ENCODE measurements around the gene SYNE1.

SYNE1 gene

GRCh38 chr6:152404936-152405595 is 232.1 kb downstream of the SYNE1 start:
- no peak for DNase-seq

GRCh38 chr6:152404086-152404857 is 232.9 kb downstream of the SYNE1 start:
- DNase-seq: no peak

- no peak for DNase-seq
Measured at GRCh38 chr6:152402791-152403190, 234.4 kb downstream of the SYNE1 start.

GRCh38 chr6:152401978-152402377 is 235.2 kb downstream of the SYNE1 start:
- no peak for DNase-seq

GRCh38 chr6:152399399-152399798 is 237.8 kb downstream of the SYNE1 start:
- no peak for DNase-seq

GRCh38 chr6:152398993-152399392 is 238.2 kb downstream of the SYNE1 start:
- DNase-seq: no peak

GRCh38 chr6:152398316-152398715 is 238.8 kb downstream of the SYNE1 start:
- no peak for DNase-seq

GRCh38 chr6:152394303-152394702 is 242.9 kb downstream of the SYNE1 start:
- no peak for DNase-seq

- no peak for DNase-seq
Measured at GRCh38 chr6:152391179-152391880, 245.8 kb downstream of the SYNE1 start.

- no peak for DNase-seq
Measured at GRCh38 chr6:152387091-152387490, 250.1 kb downstream of the SYNE1 start.

GRCh38 chr6:152386131-152386530 is 251.0 kb downstream of the SYNE1 start:
- no peak for DNase-seq

- DNase-seq: no peak
Measured at GRCh38 chr6:152380993-152381898, 255.9 kb downstream of the SYNE1 start.

GRCh38 chr6:152380351-152380767 is 256.8 kb downstream of the SYNE1 start:
- DNase-seq: peak; percentile 16

GRCh38 chr6:152379423-152379822 is 257.7 kb downstream of the SYNE1 start:
- DNase-seq: no peak

GRCh38 chr6:152378169-152378568 is 259.0 kb downstream of the SYNE1 start:
- no peak for DNase-seq

- no peak for DNase-seq
Measured at GRCh38 chr6:152375197-152375596, 262.0 kb downstream of the SYNE1 start.

GRCh38 chr6:152372945-152373344 is 264.2 kb downstream of the SYNE1 start:
- no peak for DNase-seq

- no peak for DNase-seq
Measured at GRCh38 chr6:152371775-152372174, 265.4 kb downstream of the SYNE1 start.

- DNase-seq: no peak
Measured at GRCh38 chr6:152368751-152369624, 268.2 kb downstream of the SYNE1 start.

GRCh38 chr6:152364866-152365265 is 272.3 kb downstream of the SYNE1 start:
- no peak for DNase-seq

GRCh38 chr6:152360034-152360433 is 277.1 kb downstream of the SYNE1 start:
- no peak for DNase-seq

GRCh38 chr6:152356662-152357061 is 280.5 kb downstream of the SYNE1 start:
- DNase-seq: peak; percentile 54
